ENCODE data around the gene AIRE.
"Not testable (repeated sequence)": the region's sequence is repeated elsewhere in the genome, so short reads cannot be mapped to it uniquely, and the experiment has no call there.

The AIRE gene

DNA sequence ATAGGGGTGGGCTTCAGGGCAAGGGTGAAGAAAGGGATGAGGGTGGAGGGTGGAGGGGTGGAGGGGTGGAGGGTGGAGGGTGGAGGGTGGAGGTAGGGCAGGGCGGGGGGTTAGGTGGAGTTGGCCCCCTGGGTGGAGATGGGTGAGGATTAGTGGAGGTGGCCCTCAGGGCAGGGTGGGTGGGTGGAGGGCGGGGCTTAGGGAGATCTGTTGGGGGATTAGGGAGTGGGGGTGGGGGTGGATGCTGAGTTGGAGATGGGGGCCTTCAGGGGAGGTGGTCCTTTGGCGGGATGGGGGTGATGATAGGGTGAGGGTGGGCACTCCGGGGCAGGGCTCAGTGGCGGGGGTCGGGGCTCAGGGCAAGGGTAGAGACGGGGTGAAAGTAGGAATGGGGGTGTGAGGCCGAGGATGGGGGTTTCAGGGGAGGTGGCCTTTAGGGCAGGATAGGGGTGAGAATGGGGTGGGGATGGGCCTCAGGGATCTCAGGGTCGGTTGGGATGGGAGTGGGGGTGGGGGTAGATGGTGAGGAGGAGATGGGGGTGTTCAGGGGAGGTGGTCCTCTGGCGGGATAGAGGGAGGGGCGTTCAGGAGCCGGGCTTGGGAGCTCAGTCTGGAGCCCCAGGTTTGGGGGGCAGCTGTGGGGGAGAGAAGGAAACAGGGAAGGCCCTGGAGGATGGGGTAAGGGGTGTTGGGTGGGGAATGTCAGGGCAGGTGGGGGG lies 23.2 kb upstream of the AIRE start:
- Mint-ChIP-seq H3K4me3 (no peak overlapping the region), H3K4me1 (no peaks in the 10 kb centered on the region), H3K36me3 (no peaks in the 10 kb centered on the region), H3K9me3 (no peaks in the 10 kb centered on the region), H3K27ac (no peak overlapping the region), H3K27me3 (no peaks in the 10 kb centered on the region)

DNA sequence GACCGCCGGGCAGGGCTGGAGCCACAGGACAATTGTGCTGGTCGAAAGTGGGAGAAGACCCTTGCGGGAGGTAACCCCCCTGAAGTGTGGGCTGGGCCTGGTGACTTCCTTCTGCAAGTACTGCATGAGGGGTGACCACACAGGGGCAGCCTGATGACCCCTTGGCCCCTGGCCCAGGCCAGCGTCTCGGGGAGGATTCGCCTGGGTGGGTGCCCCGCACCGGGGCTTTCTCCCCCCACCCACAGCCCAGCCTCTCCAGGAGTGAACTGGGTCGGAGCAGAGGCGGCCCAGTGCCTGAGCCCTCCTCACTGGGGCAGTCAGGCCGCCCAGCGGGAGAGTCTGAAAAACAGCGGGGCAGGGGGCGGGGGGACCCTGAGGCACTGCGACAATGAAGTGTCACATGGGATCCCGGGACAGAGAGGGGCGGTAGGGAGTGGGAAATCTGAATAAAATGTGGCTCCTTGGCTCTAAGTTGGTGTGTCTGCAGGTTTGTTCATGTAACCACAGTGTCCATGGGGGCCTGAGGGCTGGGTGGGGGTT lies 22.4 kb upstream of the AIRE start:
- no peaks in the 10 kb centered on the region for H3K36me3 Mint-ChIP-seq
- H3K27ac Mint-ChIP-seq: no peak overlapping the region
- no peaks in the 10 kb centered on the region for H3K4me1 Mint-ChIP-seq
- no peaks in the 10 kb centered on the region for H3K9me3 Mint-ChIP-seq
- no peaks in the 10 kb centered on the region for H3K27me3 Mint-ChIP-seq
- no peak overlapping the region for H3K4me3 Mint-ChIP-seq

DNA sequence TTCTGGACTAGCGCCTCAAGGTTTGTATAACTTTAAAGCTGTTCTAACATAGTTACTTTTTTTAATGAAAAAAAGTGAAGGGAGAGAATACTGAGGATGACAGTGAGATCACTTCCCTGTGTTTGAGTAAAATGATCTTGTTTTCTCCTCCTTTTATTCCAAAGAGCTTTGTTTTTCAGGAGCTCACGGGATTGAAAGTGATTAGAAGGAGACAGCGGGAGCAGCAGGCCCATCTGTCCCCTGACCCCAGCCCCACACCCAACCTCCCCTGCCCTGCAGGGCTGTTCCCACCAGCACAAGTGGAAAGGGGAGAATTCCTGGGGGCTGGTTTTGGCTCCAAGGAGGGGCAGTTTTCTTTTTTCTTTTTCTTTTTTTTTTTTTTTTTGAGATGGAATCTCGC lies 21.9 kb upstream of the AIRE start:
- H3K27ac Mint-ChIP-seq: no peak overlapping the region
- H3K4me1 Mint-ChIP-seq: no peaks in the 10 kb centered on the region
- H3K9me3 Mint-ChIP-seq: no peaks in the 10 kb centered on the region
- no peak overlapping the region for H3K4me3 Mint-ChIP-seq
- H3K36me3 Mint-ChIP-seq: no peaks in the 10 kb centered on the region
- no peaks in the 10 kb centered on the region for H3K27me3 Mint-ChIP-seq

DNA sequence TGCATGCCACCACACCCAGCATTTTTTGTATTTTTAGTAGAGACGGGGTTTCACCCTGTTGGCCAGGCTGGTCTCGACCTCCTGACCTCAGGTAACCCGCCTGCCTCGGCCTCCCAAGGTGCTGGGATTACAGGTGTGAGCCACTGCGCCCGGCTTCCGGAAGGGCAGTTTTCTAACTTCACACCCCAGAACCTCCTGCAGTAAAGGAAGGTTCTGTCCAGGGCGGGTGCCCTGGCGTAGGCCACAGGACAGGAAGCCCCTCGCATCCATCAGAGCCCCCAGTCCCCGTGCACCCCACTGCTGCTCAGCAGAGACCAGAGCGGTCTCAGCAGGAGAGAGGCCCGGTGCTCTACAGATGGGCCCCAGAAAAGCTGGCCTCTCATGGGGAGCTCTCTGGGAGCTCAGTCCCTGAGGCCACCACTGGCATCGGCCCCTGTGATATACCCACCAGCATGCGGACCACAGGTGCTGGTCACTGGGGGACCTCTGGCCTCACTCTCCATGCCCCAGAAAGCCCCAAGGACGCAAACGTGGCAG lies 19.9 kb upstream of the AIRE start:
- no peaks in the 10 kb centered on the region for H3K4me1 Mint-ChIP-seq
- H3K36me3 Mint-ChIP-seq: no peaks in the 10 kb centered on the region
- no peaks in the 10 kb centered on the region for H3K27me3 Mint-ChIP-seq
- no peak overlapping the region for H3K4me3 Mint-ChIP-seq
- no peaks in the 10 kb centered on the region for H3K9me3 Mint-ChIP-seq
- H3K27ac Mint-ChIP-seq: no peak overlapping the region

DNA sequence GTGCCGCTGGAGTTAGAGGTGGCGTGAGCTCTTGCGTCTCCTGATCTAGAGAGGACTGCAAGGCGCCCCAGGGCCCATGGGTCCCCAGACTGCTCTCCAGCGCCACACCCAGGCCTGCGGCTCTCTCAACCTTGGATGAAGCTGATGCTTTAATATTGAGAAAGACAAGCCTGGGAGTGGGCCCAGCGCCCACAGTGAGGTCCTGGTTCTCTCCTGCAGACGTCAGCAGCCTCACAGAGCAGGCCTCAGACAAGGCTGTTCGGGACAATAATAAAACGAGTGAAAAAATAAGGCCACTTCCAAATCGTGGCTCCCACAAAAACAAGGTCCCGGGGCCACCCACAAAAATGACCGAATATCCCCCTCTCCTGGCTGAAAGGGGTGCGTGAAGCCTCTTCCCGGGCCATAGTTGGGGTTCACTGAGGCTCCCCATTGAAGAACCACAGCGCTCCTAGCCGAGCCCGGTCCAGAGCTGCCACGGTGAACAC lies 18.0 kb upstream of the AIRE start:
- no peaks in the 10 kb centered on the region for H3K4me1 Mint-ChIP-seq
- no peaks in the 10 kb centered on the region for H3K27me3 Mint-ChIP-seq
- no peaks in the 10 kb centered on the region for H3K9me3 Mint-ChIP-seq
- no peak overlapping the region for H3K4me3 Mint-ChIP-seq
- no peak overlapping the region for H3K27ac Mint-ChIP-seq
- no peaks in the 10 kb centered on the region for H3K36me3 Mint-ChIP-seq

DNA sequence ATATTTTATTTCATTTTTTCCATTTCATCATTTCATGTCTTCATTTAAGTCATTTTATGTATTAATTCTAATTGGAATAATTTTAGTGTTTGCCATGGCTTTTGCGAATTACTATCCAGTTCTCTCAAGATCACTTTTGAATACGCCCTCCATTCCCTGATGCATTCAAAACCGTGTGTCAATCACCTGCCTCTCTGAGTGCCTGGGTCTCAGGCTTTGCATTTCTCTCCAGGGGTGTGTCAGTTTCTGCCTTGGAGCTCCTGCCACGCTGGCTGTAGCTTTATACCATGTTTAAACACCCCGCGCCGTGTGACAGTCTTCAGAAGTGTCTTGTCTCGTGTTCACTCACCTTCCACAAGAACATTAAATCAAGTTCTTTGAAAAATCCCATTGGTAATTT lies 16.6 kb upstream of the AIRE start:
- H3K36me3 Mint-ChIP-seq: no peaks in the 10 kb centered on the region
- H3K27me3 Mint-ChIP-seq: no peaks in the 10 kb centered on the region
- H3K4me1 Mint-ChIP-seq: no peaks in the 10 kb centered on the region
- H3K4me3 Mint-ChIP-seq: no peak overlapping the region
- no peak overlapping the region for H3K27ac Mint-ChIP-seq
- no peaks in the 10 kb centered on the region for H3K9me3 Mint-ChIP-seq

DNA sequence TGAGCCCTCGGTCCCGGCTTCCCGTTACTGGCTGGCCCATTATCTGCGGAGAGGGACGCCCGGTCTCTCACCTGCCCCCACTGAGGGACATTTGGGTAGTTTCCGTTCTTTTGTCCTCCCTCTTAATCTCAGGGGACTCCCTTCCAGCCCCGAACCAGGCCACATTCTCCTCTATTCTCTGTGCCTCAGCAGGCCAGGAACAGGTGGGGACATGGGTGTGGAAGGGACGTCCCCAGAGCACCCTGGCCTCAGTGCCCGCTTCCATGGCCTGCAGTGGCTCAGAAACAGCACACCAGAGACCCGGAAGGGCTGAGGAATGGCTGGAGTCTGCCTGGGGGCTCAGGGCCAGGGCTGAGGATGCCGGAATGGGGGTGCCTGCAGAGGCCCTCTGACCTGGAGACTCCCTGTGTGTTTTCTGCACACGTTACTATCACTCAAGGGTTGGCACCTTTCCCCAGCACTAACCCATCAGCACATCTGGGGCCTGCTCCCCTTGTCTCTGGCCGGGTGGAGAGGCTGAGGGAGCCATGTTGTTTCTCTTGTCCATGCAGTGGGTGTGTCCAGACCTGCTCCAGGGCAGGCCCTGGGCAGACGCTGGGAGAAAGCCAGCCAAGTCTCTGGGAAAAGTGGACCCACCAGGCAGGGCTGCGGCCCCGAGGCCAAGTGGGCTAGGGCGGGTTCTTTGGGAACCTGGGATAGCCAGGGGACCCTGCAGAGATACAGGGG lies 14.0 kb upstream of the AIRE start:
- no peaks in the 10 kb centered on the region for H3K27me3 Mint-ChIP-seq
- H3K4me3 Mint-ChIP-seq: no peak overlapping the region
- no peaks in the 10 kb centered on the region for H3K9me3 Mint-ChIP-seq
- H3K27ac Mint-ChIP-seq: no peak overlapping the region
- H3K36me3 Mint-ChIP-seq: no peaks in the 10 kb centered on the region
- no peaks in the 10 kb centered on the region for H3K4me1 Mint-ChIP-seq

DNA sequence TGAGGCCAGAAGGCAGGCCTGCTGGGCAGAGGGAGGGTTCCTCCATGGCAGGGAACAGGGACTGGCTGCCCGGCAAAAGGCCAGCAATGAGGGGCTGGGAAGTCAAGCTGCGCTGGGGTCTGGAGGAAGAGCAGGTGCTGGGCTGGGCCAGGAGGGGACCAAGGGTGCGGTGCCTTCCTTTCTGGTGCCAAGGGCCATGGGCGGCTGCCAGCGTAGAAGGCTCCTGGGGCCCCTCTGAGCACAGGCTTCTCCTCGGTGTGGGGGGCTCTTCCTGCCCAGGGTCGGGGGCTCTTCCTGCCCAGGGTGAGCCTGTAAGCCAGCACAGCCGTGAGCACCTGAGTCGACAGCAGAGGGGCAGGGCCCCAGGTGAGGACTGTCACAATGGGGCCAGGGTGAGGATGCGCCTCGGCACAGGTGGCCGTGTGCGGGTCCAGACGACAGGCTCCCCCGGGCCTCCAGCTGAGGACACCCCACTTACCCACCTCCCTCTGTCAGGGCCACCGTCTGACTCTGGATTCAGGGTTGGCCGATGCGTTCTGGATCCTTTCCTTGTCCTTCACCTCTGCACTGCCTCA lies 13.3 kb upstream of the AIRE start:
- H3K27ac Mint-ChIP-seq: no peak overlapping the region
- no peaks in the 10 kb centered on the region for H3K27me3 Mint-ChIP-seq
- no peaks in the 10 kb centered on the region for H3K36me3 Mint-ChIP-seq
- H3K4me1 Mint-ChIP-seq: no peaks in the 10 kb centered on the region
- H3K4me3 Mint-ChIP-seq: no peak overlapping the region
- no peaks in the 10 kb centered on the region for H3K9me3 Mint-ChIP-seq

DNA sequence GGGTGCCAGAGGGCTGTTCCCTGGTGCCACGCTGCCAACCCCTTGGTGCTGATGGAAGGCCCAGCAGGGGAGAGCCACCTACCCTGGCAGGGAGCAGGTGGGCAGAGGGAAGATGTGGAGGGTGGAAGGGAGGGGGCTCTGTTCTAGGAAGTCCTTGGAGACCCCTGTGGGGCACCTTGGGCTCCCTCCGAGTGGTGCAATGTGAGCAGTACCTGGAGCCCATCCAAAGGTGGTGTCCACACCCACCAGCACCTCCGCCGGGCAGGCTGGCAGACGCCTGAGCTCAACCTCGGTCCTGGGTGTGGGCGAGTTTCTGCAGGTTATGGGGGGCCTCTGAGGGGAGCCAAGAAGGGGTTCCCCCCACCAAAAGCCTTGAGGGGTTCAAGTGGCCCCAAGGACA lies 12.6 kb upstream of the AIRE start:
- Mint-ChIP-seq H3K4me1 (no peaks in the 10 kb centered on the region), H3K27me3 (no peaks in the 10 kb centered on the region), H3K9me3 (no peaks in the 10 kb centered on the region), H3K36me3 (no peaks in the 10 kb centered on the region), H3K4me3 (no peak overlapping the region), H3K27ac (no peak overlapping the region)

DNA sequence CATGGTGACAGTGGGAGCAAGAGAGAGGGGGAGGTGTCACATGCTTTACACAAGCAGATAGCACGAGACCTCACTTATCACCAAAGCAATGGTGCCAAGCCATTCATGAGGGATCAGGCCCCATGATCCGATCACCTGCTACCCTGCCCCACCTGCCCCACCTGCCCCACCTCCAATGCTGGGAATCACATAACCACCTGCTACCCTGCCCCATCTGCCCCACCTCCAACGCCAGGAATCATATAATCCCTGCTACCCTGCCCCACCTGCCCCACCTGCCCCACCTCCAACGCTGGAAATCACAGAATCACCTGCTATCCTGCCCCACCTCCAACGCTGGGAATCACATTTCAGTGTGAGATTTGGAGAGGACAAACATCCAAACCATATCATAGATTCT lies 10.6 kb upstream of the AIRE start:
- H3K36me3 Mint-ChIP-seq: no peaks in the 10 kb centered on the region
- H3K9me3 Mint-ChIP-seq: no peaks in the 10 kb centered on the region
- no peak overlapping the region for H3K27ac Mint-ChIP-seq
- no peaks in the 10 kb centered on the region for H3K27me3 Mint-ChIP-seq
- H3K4me3 Mint-ChIP-seq: no peak overlapping the region
- no peaks in the 10 kb centered on the region for H3K4me1 Mint-ChIP-seq

DNA sequence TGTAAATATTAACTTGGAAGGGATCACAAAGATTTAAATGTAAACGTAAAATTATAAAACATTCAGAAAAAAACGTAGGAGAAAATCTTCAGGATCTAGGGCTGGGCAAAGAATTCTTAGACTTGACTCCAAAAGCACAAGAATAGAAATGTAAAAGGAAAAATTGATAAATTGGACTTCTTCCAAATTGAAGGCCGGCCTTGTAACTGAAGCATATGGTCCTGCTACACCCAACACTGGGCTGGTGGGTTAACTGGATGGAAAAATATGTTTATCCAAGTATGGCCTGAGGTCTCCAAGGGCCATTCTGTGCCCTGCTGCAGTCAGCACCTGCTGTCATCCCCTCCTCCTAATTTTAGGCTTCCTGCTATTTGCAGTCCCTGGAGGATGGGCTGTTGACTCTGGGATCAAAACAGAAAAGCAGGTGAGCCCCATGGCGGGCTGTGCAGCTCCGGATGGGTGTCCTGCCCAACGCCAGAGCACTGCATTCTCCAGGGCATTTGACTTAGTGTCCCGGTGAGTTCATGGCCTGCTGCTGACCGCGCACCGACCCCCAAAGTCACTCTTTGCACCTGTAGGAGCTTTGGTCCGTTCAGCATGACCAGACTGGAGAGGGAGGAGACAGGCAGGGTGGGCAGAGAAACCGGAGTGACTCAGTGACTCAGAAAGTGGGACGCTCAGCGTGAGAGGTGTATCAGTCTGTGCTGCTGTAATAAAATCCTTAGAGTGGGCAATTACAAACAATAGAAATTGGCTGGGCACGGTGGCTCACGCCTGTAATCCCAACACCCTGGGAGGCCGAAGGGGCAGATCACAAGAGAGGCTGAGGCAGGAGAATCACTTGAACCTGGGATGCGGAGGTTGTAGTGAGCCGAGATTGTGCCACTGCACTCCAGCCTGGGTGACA lies 6.1 kb upstream of the AIRE start:
- Mint-ChIP-seq H3K4me3 (no peak overlapping the region), H3K36me3 (no peaks in the 10 kb centered on the region), H3K9me3 (no peaks in the 10 kb centered on the region), H3K27ac (no peak overlapping the region), H3K4me1 (no peaks in the 10 kb centered on the region), H3K27me3 (no peaks in the 10 kb centered on the region)

DNA sequence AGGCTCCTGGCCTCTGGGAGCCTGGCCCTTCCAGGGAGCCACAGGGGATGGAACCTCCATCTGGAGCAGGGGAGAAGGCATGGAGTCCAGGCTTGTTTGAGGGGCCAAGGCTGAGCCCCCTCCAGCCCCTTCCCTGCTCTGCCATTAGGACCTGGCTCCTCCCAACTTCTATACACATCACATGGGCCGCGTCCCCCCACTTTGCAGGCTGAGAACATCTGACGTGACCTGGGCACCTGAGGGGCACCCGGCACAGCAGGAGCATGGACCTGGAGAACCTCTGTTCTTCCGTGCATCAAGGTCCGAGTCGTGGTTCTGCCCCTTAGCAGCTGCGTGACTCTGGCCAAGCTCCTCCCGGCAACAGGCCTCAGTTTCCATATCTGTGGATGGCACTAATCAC lies 3.9 kb upstream of the AIRE start:
- Mint-ChIP-seq H3K9me3 (no peaks in the 10 kb centered on the region), H3K27ac (no peak overlapping the region), H3K4me1 (no peaks in the 10 kb centered on the region), H3K27me3 (no peaks in the 10 kb centered on the region), H3K36me3 (no peaks in the 10 kb centered on the region), H3K4me3 (no peak overlapping the region)

DNA sequence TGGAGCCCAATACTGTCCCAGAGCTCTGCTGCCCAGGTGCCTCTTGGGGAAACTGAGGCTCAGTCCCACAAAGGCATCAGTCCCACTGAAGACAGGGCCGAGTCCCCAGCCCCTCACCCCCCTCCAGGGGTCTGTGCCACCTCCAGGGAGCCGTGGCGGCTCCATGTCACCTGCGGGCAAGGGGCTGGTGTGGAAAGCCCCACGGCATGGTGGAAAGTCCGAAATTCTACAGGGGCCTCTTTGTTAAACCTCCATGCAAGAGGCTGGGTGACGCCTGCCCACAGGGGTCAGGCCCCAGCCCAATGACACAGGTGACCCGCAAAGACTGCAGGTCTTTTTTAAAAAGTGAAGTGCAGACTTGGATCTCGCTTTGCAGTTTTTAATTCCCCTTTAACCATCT lies 3.3 kb upstream of the AIRE start:
- no peaks in the 10 kb centered on the region for H3K4me1 Mint-ChIP-seq
- H3K36me3 Mint-ChIP-seq: no peaks in the 10 kb centered on the region
- no peaks in the 10 kb centered on the region for H3K9me3 Mint-ChIP-seq
- no peak overlapping the region for H3K27ac Mint-ChIP-seq
- H3K27me3 Mint-ChIP-seq: no peaks in the 10 kb centered on the region
- H3K4me3 Mint-ChIP-seq: no peak overlapping the region

DNA sequence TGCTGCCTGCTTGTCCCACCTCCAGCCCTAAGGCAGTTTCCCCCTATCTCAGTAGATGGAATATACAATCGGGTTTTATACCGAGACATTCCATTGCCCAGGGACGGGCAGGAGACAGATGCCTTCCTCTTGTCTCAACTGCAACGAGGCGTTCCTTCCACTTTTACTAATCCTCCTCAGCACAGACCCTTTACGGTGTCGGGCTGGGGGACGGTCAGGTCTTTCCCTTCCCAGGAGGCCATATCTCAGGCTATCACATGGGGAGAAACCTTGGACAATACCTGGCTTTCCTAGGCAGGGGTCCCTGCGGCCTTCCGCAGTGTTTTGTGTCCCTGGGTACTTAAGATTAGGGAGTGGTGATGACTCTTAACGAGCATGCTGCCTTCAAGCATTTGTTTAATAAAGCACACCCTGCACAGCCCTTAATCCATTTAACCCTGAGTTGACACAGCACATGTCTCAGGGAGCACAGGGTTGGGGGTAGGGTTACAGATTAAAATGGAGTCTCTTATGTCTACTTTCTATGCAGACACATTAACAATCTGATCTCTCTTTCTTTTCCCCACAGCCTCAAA lies 2.4 kb upstream of the AIRE start:
- not testable (repeated sequence) for H3K36me3 Mint-ChIP-seq, H3K4me3 Mint-ChIP-seq, H3K4me1 Mint-ChIP-seq, H3K27ac Mint-ChIP-seq, H3K27me3 Mint-ChIP-seq, H3K9me3 Mint-ChIP-seq

DNA sequence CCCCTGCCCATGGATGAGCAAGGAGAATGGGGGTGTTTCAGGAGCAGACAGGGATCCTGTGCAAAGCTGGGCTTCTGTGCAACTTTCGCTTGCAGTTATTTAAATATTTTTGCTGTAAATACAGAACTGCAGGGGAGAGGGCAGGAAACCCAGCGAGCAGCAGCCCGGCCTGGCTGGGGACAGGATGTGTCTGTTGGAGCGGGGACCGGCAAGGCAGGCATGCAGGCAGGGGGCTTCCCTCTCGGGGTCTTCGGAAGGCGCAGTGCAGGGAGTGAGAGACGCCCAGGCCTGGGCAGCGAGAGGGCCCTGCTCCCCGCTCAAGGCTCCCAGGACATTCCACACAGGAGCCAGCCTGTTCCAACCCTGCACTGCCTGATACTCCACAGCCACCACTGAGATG lies 1.7 kb upstream of the AIRE start:
- no peaks in the 10 kb centered on the region for H3K4me1 Mint-ChIP-seq
- peaks cover 2% of the 10 kb centered on the region for H3K27me3 Mint-ChIP-seq
- no peaks in the 10 kb centered on the region for H3K9me3 Mint-ChIP-seq
- H3K36me3 Mint-ChIP-seq: no peaks in the 10 kb centered on the region
- H3K4me3 Mint-ChIP-seq: no peak overlapping the region
- no peak overlapping the region for H3K27ac Mint-ChIP-seq

Measured in activated naive CD4-positive, alpha-beta T cell treated with anti-CD3 and anti-CD28 coated beads, Interleukin-2, amount 50 U/mL, for 24 hours (primary cell).